ENCODE measurements around the gene DTX3L. TPM values are rescaled to one million over a fixed set of nuclear protein-coding genes. Genes with fewer than 3 reads are reported as not detected.

The DTX3L gene
- polyA plus RNA-seq, 3 donors: 12.0 to 14.2 (median 13.3) TPM

Other genes starting within 250 kb of the DTX3L start
- gene CSTA, start 239.1 kb upstream of the DTX3L start, polyA plus RNA-seq (ENCODE audit: insufficient read length in 3 of 3): 1 to 10 TPM in 1 of 3 donors, under 1 TPM in 2; 0.74 to 1.1 (median 0.86) TPM
- 10 to 100 TPM; 49.0 to 70.6 (median 54.0) TPM for gene MIX23, start 181.1 kb upstream of the DTX3L start, polyA plus RNA-seq (ENCODE audit: insufficient read length in 3 of 3)
- gene FAM162A, start 180.2 kb upstream of the DTX3L start, polyA plus RNA-seq (ENCODE audit: insufficient read length in 3 of 3): 10 to 100 TPM; 69.6 to 73.1 (median 70.8) TPM
- gene WDR5B, start 148.3 kb upstream of the DTX3L start, polyA plus RNA-seq (ENCODE audit: insufficient read length in 3 of 3): 10 to 100 TPM in 1 of 3 donors, 1 to 10 TPM in 2; 9.1 to 12.5 (median 9.9) TPM
- 10 to 100 TPM; 43.1 to 56.0 (median 46.9) TPM for gene KPNA1, start 49.4 kb upstream of the DTX3L start, polyA plus RNA-seq (ENCODE audit: insufficient read length in 3 of 3)
- gene PARP9, start within 50 bp of the DTX3L start, polyA plus RNA-seq (ENCODE audit: insufficient read length in 3 of 3): 10 to 100 TPM; 13.4 to 16.6 (median 13.6) TPM
- gene PARP15, start 13.3 kb downstream of the DTX3L start, polyA plus RNA-seq (ENCODE audit: insufficient read length in 3 of 3): under 1 TPM; 0.32 to 0.58 (median 0.47) TPM
- gene PARP14, start 116.5 kb downstream of the DTX3L start, polyA plus RNA-seq (ENCODE audit: insufficient read length in 3 of 3): 10 to 100 TPM; 18.8 to 28.3 (median 24.3) TPM
- 10 to 100 TPM in 2 of 3 donors, 1 to 10 TPM in 1; 10.0 to 14.9 (median 12.3) TPM for gene HSPBAP1, start 229.5 kb downstream of the DTX3L start, polyA plus RNA-seq (ENCODE audit: insufficient read length in 3 of 3)
- gene SLC49A4, start 230.7 kb downstream of the DTX3L start, polyA plus RNA-seq (ENCODE audit: insufficient read length in 3 of 3): 10 to 100 TPM; 14.0 to 15.5 (median 15.4) TPM

Data from renal cortex interstitium (tissue), 3 donors.